AG10803 (cell line): ENCODE data around the gene RHOBTB3.

ENCODE experiments used
- DNase-seq: peaks from one replicate; pipeline ENCODE4 v3.0.0; 2010; ENCODE audit warnings: low read depth
- H3K4me3 ChIP-seq: 2 replicates; pipeline ENCODE4 v1.5.1; 2011; ENCODE audit warnings: mild to moderate bottlenecking, low read length, control low read depth
- TF ChIP-seq, protein P1 (sequence below): conservative IDR thresholded peaks from 2 replicates; pipeline ENCODE4 v1.5.1; 2011; ENCODE audit warnings: mild to moderate bottlenecking, low read length, control low read depth, inconsistent platforms

The RHOBTB3 gene

DNA sequence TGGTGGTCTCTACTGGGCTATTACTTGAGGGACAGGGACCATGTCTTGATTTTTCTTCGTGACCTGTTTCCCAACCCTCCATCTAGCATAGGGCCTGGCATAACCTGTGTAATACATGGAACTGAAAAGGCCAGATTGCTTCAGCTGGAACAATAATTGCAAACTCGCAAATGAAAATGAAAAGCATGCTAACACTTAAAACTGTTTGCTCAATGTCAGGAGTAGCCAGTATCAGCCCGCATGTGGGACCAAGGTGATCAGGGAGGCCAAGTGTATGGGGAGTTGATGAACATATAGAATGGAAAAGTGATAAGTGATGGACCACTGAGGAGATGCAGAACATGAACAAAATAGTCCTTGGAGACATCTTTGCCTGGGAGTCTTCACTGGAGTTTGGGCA is 66.2 kb downstream of the RHOBTB3 start:
- no peak overlapping the region for H3K4me3 ChIP-seq
- TF ChIP-seq, protein P1, sequence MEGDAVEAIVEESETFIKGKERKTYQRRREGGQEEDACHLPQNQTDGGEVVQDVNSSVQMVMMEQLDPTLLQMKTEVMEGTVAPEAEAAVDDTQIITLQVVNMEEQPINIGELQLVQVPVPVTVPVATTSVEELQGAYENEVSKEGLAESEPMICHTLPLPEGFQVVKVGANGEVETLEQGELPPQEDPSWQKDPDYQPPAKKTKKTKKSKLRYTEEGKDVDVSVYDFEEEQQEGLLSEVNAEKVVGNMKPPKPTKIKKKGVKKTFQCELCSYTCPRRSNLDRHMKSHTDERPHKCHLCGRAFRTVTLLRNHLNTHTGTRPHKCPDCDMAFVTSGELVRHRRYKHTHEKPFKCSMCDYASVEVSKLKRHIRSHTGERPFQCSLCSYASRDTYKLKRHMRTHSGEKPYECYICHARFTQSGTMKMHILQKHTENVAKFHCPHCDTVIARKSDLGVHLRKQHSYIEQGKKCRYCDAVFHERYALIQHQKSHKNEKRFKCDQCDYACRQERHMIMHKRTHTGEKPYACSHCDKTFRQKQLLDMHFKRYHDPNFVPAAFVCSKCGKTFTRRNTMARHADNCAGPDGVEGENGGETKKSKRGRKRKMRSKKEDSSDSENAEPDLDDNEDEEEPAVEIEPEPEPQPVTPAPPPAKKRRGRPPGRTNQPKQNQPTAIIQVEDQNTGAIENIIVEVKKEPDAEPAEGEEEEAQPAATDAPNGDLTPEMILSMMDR, result no peak
- DNase-seq, result no peak

DNA sequence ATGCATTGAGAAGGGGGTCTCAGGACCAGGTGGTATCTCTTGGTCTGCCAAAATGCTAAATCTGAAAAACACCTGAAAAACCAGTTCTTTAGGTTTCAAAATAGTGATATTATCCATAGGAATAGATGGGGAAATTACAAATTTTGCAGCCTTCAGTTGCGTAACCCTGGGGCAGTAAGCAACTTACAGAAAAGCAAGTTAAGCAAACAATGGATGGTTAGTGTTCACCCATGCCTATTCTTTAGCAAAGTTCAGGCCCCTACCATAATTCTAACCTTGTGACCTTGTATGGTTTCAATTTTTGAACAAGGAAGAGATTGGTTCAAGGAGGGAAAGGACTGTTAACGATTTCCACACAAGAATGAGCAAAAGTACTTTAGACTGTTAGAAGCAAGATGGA is 66.9 kb downstream of the RHOBTB3 start:
- no peak for DNase-seq
- TF ChIP-seq, protein P1, result no peak
- H3K4me3 ChIP-seq, result no peak overlapping the region

DNA sequence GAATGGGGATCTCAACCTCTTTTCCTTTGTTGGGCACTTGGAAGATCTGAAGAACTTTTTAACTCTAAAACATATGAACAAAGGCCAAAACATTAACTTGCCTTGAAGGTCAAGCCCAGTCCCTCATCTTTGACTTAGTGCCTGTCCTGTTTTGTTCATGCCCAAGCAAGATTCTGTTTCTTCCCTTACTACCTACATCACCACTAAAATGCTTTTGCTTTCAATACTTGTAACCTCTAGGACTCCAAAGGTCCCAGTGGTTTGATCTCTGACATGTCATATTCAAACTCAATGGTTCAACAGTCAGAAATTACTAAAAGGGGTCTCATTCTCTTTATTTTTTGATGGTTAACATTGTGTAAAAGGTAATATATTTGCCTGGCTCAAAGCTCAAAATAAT is 67.4 kb downstream of the RHOBTB3 start:
- TF ChIP-seq, protein P1, result no peak
- no peak for DNase-seq
- H3K4me3 ChIP-seq, result no peak overlapping the region

DNA sequence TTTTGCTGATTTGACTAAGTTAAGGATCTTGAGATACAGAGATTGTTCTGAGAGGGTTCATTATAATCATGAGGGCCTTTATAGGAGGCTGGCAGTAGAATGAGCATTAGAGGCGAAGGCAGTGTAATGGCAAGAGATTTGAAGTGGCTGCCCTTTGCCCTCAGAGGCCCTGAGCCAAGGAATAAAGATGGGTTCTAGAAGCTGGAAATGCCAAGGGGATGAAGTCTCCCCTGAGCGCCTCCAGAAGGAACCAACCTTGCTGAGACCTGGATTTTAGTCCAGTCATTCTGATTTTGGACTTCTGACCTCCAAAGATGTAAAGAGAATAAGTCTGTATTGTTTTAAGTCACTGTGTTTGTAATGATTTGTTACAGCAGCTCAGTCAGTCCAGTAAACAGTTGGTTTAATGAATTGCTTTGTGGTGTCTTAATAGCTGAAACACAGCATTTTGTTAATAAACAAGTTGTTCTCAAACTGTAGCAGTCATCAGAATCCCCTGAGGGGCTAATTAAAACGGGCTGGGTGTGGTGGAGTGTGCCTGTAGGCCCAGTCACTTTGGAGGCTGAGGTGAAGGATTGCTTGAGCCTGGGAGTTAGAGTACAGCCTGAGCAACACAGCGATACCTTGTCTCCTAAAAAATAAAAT is 68.2 kb downstream of the RHOBTB3 start:
- TF ChIP-seq, protein P1, result no peak
- H3K4me3 ChIP-seq, result no peak overlapping the region
- no peak for DNase-seq

DNA sequence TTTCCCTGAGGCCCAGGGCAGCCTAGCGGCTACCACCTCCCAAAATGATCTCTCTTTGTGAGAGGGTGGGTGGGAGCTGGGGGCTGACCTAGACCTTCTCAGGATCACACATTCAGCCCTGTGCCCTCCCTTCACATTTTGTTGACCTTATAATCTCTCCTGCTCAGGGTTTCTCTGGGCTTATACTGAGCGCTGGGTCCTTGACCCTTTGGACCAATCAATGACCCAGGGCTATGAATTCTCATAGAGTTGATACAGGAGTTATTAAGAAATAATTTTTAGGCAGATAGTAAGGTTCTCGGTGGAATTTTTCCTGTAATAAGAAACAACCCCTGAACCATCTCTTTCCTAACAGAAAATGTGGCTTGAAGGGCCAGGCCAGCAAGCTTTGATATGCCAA is 69.4 kb downstream of the RHOBTB3 start:
- no peak overlapping the region for H3K4me3 ChIP-seq
- TF ChIP-seq, protein P1, result no peak
- no peak for DNase-seq

DNA sequence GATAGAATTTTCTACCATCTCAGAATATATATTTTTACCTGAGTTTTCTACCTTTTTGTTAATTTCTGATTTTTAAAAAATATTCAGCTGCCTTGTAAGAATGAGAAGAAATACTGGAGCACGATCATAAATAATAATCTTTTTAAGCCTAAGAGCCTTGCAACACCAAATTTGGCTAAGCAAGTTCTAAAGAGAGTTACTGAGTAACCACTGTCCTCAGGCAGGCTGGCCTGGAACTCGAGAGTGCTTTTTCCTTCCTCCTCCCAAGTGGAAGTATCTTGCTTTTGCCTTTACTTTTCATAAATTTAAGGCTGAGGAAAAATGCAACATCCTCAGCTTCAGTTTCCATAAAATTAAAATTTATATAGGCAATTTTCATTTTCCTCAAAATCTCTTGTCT is 70.4 kb downstream of the RHOBTB3 start:
- DNase-seq, result no peak
- H3K4me3 ChIP-seq, result no peak overlapping the region
- TF ChIP-seq, protein P1, result no peak

DNA sequence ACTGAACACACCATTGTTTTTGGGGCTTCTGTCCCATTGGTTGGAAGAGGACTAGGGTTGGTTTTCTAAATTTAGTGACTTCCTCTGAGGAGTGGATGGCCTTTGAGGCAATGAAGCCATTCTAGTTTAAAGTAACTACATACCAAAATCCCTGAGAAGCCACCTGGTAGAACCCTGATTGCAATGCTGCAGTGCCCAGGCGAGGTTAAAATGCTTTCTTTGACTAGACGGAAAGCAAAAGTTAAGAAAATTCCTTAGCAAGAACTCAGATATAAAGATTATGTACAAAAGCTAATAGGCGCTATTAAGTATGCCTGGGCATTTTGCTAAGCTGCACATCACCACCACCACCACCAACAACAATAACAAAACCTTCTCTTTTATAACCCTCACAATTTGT is 70.8 kb downstream of the RHOBTB3 start:
- TF ChIP-seq, protein P1, result no peak
- no peak overlapping the region for H3K4me3 ChIP-seq
- no peak for DNase-seq
